Progenitor cell of endocrine pancreas (in vitro differentiated cells): ENCODE measurements around the gene SNRPA1. TPM values are rescaled to one million over a fixed set of nuclear protein-coding genes. Genes with fewer than 3 reads are reported as not detected.
"Not testable (repeated sequence)": the region's sequence is repeated elsewhere in the genome, so short reads cannot be mapped to it uniquely, and the experiment has no call there.

Experiments used
- DNase-seq: peaks from one replicate; pipeline ENCODE4 v3.0.0; 2021; ENCODE audit warnings: low spot score; ENCODE audit not compliant: unreplicated experiment
- H3K27ac Mint-ChIP-seq: 2 replicates; pipeline ENCODE4 v1.8.0; 2021; ENCODE audit warnings: mild to moderate bottlenecking, moderate library complexity, mixed read lengths
- H3K27me3 Mint-ChIP-seq: 2 replicates; pipeline ENCODE4 v1.8.0; 2021; ENCODE audit warnings: mixed read lengths
- H3K36me3 Mint-ChIP-seq: 2 replicates; pipeline ENCODE4 v1.8.0; 2022; ENCODE audit warnings: mixed read lengths; ENCODE audit not compliant: insufficient read depth
- H3K4me1 Mint-ChIP-seq: 2 replicates; pipeline ENCODE4 v1.8.0; 2021; ENCODE audit warnings: low read depth, mixed read lengths
- H3K4me3 Mint-ChIP-seq: 2 replicates; pipeline ENCODE4 v1.8.0; 2021; ENCODE audit warnings: low read depth, mild to moderate bottlenecking, moderate library complexity, mixed read lengths
- H3K9me3 Mint-ChIP-seq: 2 replicates; pipeline ENCODE4 v1.8.0; 2021; ENCODE audit warnings: low read depth, mixed read lengths
- total RNA-seq: library from RNA; stranded (reverse); gene quantifications from 2 replicates; pipeline ENCODE4 v1.2.1, GENCODE V29; 2021
- TF ChIP-seq, protein P1 (sequence below): fragments of 200-600 bp; sonication (generic); IDR thresholded peaks from one replicate; pipeline ENCODE4 v1.5.0; 2021; ENCODE audit warnings: antibody characterized with exemption, mild to moderate bottlenecking; ENCODE audit not compliant: unreplicated experiment

SNRPA1 gene
- total RNA-seq, 1 donor from 2014 or later, result 78.6 TPM

DNA sequence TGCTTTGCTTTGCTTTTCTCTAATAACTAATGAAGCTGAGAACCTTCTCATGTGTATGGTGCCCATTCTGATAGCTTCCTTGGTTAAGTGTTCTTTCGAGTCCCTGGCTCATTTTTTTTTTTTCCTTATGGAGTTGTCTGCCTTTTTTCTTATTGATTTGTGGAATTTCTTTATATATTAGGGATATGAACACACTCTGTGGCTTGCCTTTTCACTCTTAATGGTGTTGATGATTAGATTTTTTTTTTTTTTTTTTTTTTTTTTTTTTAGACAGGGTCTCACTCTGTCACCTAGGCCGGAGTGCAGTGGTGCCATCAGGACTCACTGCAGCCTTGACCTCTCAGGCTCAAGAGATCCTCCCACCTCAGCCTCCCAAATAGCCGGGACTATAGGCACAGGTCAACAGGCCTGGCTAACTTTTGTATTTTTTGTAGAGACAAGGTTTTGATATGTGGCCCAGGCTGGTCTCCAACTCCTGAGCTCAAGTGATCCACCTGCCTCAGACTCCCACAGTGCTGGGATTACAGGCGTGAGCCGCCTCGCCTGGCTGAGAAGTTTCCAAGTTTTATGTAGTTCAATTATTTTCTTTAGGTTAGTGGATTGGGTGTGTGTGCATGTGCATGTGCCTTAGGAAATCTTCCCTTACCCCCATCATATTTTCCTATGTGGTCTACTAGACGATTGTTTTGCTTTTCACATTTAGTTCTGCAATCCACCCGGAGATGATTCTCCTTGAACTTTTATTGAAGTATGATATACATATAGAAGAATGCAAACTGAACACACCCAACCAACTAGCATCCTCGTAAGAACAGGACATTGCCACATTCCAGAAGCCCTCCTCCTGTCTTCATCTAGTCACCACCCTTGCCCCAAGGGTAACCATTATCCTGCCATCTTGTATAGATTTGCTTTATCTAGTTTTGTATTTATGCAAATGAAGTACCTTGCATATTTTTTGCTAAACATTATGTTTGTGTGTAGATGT lies 1.7 kb upstream of the SNRPA1 start:
- Mint-ChIP-seq H3K36me3 (no peaks in the 10 kb centered on the region), H3K27me3 (no peaks in the 10 kb centered on the region), H3K9me3 (no peaks in the 10 kb centered on the region), H3K4me3 (peak overlapping the region; percentile 97), H3K4me1 (peaks cover 21% of the 10 kb centered on the region), H3K27ac (no peak overlapping the region)
- TF ChIP-seq, protein P1, sequence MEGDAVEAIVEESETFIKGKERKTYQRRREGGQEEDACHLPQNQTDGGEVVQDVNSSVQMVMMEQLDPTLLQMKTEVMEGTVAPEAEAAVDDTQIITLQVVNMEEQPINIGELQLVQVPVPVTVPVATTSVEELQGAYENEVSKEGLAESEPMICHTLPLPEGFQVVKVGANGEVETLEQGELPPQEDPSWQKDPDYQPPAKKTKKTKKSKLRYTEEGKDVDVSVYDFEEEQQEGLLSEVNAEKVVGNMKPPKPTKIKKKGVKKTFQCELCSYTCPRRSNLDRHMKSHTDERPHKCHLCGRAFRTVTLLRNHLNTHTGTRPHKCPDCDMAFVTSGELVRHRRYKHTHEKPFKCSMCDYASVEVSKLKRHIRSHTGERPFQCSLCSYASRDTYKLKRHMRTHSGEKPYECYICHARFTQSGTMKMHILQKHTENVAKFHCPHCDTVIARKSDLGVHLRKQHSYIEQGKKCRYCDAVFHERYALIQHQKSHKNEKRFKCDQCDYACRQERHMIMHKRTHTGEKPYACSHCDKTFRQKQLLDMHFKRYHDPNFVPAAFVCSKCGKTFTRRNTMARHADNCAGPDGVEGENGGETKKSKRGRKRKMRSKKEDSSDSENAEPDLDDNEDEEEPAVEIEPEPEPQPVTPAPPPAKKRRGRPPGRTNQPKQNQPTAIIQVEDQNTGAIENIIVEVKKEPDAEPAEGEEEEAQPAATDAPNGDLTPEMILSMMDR, result no peak
- DNase-seq, result no peak

GRCh38 chr15:101295607-101296161 lies 636 bp upstream of the SNRPA1 start:
- DNase-seq, result no peak
- TF ChIP-seq, protein P1, result no peak
- Mint-ChIP-seq H3K36me3 (no peaks in the 10 kb centered on the region), H3K27me3 (no peaks in the 10 kb centered on the region), H3K4me1 (peaks cover 21% of the 10 kb centered on the region), H3K27ac (peak overlapping the region; percentile 86), H3K4me3 (peak overlapping the region; percentile 97), H3K9me3 (no peaks in the 10 kb centered on the region)

GRCh38 chr15:101293122-101293521 lies 1.9 kb downstream of the SNRPA1 start:
- Mint-ChIP-seq H3K27ac (peak overlapping the region; percentile 94), H3K4me3 (peak overlapping the region; percentile 97), H3K4me1 (peaks cover 21% of the 10 kb centered on the region), H3K27me3 (no peaks in the 10 kb centered on the region), H3K9me3 (no peaks in the 10 kb centered on the region), H3K36me3 (peaks cover 12% of the 10 kb centered on the region)
- TF ChIP-seq, protein P1, result no peak
- no peak for DNase-seq

GRCh38 chr15:101288905-101289513 lies 6.0 kb downstream of the SNRPA1 start:
- TF ChIP-seq, protein P1, result peak; percentile 61
- H3K36me3 Mint-ChIP-seq, result peaks cover 28% of the 10 kb centered on the region
- H3K4me1 Mint-ChIP-seq, result peaks cover 10% of the 10 kb centered on the region
- H3K27me3 Mint-ChIP-seq, result no peaks in the 10 kb centered on the region
- peak overlapping the region; percentile 4 for H3K27ac Mint-ChIP-seq
- no peak for DNase-seq
- no peaks in the 10 kb centered on the region for H3K9me3 Mint-ChIP-seq
- H3K4me3 Mint-ChIP-seq, result no peak overlapping the region

GRCh38 chr15:101287342-101287741 lies 7.7 kb downstream of the SNRPA1 start:
- H3K27ac Mint-ChIP-seq, H3K4me1 Mint-ChIP-seq, H3K4me3 Mint-ChIP-seq, DNase-seq, H3K27me3 Mint-ChIP-seq, H3K9me3 Mint-ChIP-seq: not testable (repeated sequence)
- peaks cover 30% of the 10 kb centered on the region for H3K36me3 Mint-ChIP-seq
